Stimulated activated CD4-positive, alpha-beta T cell treated with anti-CD3 and anti-CD28 coated beads, Interleukin-12 subunit alpha, Interleukin-12 subunit beta, amount 100 ng/mL, for 4 hours (primary cell): ENCODE data around the gene ACMSD.

Source experiments
- DNase-seq: peaks from one replicate; pipeline ENCODE4 v3.0.0-alpha.2; 2020

ACMSD gene

DNA sequence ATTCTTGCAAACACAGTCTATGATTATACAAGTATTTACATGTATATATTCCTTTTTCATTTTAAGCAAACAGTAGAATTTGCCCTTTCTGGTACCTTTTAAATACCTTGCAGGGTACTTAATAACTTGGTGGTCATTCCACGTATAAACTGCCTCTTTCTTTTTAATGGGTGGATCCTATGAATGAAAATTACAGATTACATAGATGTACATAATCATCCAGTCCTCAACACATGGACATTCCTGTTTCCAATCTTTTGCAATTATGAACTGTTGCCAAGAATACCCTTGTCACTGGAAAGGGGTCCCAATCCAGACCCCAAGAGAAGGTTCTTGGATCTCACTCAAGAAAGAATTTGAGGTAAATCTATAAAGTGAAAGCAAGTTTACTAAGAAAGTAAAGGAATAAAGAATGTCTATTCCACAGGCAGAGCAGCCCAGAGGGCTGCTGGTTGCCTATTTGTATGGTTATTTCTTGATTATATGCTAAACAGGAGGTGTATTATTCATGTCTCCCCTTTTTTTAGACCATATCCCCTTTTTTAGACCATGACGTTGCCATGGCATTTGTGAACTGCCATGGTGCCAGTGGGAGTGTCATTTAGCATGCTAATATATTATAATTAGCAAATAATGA, 72.5 kb downstream of the ACMSD start:
- DNase-seq = no peak

DNA sequence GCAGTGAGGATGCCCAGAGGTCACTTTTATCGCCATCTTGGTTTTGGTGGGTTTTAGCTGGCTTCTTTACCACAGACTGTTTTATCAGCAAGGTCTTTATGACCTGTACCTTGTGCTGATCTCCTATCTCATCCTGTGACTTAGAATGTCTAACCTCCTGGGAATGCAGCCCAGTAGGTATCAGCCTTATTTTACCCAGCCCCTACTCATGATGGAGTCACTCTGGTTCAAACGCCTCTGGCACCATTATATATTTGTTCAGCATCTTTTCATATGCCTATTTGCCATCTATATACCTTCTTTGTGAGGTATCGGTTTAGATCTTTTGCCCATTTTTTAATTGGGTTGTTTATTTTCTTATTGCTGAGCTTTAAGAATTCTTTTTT, 73.0 kb downstream of the ACMSD start:
- no peak for DNase-seq

DNA sequence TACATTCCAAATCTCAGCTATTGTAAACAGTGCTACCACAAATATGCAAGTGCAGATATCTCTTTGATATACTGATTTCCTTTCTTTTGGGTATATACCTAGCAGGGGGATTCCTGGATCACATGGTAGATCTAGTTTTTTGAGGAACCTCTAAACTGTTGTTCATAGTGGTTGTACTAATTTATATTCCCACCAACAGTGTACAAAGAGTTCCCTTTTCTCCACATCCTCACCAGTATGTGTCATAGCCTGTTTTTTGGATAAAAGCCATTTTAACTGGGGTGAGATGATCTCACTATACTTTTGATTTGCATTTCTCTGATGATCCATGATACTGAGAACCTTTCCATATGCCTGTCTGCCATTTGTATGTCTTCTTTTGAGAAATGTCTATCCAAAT, 73.9 kb downstream of the ACMSD start:
- no peak for DNase-seq

DNA sequence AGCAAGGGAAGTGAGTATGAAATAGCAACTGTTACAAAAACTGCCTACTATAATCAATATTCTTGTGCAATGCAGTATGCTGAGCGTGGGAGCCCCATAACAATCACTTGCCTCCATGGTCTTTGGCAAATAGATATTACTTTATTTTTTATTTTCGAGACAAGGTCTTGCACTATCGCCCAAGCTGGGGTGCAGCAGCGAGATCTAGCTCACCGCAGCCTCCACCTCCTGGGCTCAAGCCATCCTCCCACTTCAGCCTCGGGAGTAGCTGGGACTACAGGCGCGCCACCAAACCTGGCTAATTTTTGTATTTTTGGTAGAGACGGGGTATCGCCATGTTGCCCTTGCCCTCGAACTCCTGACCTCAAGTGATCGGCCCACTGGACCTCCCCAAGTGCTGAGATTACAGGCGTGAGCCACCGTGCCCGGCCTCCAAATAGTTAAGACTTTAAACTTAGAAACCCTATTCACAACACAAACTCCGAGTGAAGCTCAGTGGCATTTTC, 79.0 kb downstream of the ACMSD start:
- DNase-seq = peak; percentile 9

DNA sequence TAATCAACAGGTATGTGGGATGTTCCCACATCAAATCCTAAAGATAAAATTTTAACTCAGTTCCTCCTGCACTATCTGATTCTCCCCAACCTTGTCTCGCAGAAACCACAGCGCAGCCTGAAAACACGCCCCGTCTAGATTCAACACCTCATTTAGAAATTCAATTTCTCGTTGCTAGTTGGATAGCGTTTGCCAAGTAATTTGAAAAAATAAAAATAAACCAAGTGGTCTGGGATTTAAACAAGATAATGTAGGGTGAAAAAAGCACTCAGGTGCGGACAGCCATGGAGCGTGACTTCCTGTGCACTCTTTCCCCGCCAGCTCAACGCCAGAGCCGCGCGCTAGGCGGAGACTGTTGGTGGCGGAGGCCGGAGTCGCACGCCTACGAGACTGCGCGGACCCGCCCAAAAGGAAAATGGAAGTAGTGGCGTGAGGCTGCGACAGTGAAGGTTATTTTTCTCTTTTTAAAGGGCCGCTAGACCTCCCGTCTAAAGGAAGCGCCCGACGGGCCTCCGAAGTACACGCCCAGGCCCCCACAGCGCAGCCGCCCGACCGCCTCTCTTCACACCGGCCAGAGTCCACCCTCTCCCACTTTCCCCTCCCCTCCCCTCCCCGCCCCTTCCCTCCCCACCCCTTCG, 79.6 kb downstream of the ACMSD start:
- no peak for DNase-seq

DNA sequence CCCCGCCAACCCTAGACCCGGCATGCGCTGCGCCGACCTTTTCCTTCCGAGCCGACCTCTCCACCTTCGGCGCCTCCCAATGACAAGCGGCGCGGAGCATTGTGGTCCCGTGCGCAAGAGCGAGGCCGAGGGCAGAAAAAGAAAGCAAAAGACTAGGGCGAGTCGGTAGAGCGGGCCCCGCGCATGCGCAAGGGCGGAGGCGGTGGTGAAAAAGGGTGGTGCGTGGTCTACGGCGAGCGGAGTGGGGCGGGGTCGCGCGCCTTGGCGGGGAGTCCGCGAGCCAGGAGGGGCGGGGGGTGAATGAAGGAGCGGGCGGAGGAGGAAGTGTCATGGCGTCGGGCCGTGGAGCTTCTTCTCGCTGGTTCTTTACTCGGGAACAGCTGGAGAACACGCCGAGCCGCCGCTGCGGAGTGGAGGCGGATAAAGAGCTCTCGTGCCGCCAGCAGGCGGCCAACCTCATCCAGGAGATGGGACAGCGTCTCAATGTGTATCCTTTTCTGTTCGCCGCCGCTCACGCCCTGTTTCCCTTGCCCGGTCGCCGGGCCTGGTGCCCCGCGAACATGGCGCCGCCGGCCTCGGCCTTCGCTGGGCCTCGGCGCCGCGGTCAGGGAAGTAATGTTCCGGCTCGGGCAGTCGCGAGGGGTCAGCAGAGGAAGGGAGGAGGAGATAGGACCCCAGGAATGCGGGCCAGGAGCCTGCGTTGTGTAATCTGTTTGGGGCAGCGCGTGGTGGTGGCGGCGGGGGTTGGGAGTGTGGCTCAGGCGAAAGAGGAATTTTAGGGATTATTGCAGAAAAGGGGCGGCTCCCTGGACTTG, 80.3 kb downstream of the ACMSD start, which contains the start of gene CCNT2:
CCNT2 (plus strand) TSS at position 297 of the 815 bp plus-strand sequence; CDS start at position 330, 33 bp downstream.
- DNase-seq = peak; percentile 99

DNA sequence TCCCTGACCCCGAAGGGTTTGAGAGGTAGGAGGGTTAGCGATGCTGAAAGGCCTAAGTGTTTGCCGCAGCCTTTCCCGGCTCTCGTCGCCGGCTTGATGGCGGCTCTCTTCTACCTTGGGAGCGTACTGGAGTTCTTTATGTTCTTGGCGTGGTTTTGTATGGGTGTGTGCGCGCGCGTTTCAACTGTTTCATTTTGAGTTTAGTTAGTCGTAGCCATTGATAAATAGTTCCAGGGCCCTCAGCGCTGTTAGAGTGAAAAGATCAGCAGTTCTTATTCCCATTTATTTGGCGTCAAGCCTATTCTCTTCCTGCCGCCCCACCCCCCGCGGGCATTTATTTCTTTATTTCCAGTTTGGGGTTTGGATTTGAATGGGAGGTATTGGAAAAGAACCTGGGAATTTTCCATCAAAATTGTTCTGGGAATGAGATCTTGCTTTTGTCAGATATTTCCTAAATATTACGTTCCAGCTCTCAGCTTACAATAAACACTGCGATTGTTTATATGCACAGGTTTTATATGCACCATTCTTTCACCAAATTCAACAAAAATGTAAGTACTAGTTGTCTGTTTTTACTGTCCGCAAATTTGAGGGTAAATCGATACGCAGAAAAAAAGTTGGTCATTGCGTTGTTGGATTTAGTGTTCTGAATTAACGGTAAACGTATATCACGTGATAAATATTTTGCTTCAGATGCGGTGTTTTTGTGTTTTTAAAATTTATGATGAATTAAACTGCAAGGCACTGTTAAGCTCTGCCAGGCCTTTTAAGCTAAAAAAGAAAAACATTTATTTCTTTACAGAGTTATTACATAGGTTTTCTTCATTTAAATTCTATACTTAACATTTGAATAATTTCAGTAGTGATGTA, 81.2 kb downstream of the ACMSD start:
- DNase-seq = peak; percentile 48

DNA sequence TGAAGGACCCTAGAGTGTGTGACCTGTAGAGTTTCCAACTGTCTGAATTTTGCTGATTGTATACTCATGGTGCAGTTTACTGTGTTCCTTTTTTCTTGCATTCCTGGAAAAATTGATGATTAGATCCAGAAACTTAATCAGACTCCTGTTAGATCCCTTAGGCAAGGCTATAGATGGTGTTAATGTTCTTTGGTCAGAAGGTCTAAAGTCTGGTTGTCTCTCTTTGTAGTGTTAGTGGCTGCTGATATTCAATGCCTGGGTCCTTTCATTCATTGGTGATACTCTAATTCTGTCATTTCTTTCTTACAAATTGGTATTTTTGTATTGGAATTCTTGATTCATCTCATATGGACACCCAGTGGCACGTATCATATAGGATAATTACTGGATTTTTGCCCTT, 86.5 kb downstream of the ACMSD start:
- DNase-seq = no peak

DNA sequence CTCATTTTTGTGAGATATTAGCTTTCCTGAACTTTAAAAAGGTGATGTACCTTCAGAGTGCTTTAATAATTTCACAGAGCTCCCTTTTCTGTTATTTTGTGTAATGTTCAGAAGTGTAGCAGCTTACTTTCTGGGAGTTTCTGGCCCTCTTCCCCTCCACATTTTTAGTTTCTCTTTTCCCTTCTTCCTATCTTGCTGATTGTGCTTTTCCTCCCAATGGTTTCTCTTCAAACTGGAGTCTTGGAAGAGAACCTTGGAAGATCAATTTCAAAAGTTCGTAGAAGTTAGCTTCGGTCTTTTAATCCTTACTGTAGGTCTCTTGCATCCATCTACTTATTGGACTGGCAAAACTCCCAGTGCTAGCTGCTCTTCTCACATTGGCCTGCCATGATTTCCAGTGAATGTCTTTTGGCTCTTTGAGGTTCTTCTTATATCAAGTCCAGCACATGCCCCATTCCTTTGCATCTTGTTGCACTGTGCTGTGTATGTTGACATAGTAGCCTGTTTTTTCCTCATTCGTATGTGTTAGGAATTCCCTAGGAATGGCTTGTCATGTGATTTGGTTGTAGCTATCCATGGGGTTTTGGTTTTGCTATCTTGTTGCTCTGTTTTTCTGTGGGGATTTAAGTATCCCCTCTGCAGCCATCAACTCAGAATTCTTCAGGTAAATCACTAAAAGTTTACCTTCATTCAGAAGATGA, 88.0 kb downstream of the ACMSD start:
- DNase-seq = no peak

DNA sequence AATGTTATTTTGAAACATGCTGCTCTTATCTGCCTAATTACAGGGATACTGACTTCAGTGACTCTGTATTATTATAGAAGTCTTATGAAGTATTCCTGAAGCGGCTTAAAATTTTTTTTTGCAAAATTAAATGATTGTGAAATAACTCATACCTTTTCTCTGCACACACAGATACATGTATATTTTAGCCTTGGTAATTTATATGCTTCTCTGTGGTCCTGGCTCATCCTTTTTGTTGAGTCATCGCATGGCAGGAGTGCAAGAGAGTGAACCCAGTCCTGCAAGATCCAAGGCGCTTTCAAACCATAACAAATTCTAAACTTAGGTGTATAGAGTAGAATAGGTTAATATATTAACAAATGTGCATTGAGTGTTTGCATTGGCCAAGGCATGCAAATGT, 88.8 kb downstream of the ACMSD start:
- no peak for DNase-seq

DNA sequence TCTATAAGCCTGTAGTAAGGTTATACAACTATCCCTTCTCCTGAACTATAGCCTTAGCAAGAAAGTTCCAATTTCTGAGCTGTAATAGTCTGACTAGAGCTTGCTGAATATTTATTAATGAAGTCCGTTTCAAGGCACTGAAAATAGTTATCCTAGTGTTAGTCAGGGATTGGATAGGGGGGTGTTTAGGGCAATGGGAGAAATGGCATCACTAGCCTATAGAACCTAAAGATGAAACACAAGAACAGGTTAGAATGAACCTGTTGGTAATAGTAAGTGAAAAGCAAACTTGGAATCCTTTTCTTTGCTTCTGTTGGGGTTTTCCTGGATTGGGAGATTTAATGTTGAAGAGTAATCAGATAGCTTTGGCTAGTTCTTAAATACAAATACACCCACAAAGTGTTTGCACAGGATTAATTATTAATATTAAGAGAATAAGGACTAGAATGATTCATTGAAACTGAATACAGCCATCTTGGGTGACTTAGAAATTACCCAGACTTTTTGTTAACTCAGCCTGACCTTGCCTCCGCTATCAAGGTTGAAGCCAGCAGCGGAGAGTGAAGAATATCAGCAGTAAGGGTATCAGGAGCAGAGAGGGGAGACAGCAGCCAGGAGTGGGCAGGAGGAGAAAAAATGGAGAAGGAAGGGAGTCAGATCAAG, 94.6 kb downstream of the ACMSD start:
- no peak for DNase-seq

DNA sequence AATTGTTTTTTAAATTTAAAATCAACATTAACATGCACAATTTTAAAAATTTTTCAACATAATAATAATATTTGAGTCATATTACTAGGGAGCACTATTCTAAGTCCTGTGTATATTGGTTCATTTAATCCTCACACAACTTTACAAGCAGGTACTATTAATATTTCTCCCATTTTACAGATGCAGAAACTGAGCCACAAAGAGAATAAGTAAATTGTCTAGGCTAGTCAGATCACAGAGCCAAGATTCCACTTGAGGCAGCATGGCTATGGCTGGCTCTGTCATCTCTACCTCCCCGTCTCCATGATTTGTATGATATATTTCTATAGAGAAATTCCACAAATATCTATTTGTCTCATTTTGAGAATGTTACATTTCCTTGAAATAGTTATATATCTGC, 95.3 kb downstream of the ACMSD start:
- no peak for DNase-seq

DNA sequence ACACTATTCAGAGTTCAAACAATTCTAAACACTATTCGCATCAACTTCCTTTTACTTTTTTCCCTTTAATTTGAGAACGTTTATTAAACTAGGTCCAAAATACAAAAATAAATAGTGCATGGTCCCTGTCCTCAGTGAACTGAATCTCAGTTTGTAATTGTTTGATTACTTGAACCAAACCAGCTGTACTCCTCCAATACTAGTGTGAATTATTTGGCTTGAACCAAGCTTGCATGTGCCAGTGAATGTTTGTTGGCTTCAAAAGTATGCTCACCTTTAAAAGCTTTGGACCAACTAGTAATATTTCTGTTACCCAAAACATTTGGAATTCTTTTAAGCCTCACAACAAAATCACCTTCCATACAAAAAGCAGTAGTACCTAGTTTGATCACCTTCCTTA, 95.7 kb downstream of the ACMSD start:
- DNase-seq = no peak

DNA sequence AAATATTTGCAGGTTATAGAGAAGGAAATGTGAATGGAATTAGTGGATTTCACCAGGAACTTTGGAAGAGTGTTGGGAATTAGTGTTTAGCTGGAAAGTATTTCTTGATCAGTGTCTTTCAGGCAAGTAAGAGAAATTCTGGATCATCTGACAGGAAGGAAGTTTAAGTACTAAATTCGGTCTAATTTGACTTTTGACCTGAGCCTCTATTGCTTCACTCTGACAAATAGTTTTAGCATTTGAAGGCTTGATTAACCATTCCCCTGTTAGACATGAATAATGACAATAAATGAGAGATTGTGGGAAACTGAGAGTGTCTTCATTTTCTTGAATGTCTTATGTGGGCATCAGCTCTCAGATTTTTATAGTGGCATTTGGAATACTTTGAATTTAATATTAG, 96.2 kb downstream of the ACMSD start:
- DNase-seq = no peak

DNA sequence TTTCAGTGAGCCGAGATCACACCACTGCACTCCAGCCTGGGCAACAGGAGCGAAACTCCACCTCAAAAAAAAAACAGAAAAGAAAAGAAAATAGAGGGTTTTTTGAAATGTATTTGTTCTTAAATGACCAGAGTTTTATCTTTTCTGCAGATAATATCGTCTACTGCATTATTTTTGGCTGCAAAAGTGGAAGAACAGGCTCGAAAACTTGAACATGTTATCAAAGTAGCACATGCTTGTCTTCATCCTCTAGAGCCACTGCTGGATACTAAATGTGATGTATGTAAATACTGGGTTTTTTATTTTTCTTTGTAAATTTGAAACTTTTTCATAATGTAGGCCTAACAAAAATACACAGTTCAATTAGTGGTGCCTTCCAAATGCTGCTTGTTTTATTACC, 98.3 kb downstream of the ACMSD start:
- DNase-seq = no peak

DNA sequence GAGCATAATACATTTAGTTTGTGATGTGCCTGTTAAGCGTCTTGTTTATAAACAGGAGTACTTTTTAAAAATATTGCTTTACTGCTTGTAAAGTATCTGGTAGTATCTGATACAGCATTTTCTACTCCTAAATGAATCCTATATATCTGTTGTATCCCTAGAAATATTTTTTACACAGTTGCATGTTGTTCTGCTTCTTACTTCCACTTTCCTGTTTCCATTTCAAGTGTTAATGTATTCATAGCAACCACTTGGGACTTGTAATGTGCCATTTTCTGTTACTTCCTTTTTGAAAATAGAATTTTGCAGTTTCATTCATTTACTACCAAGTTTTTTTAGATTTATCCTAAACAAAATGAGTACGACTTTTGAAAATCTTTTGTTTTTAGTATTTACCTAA, 105.1 kb downstream of the ACMSD start:
- DNase-seq = no peak

DNA sequence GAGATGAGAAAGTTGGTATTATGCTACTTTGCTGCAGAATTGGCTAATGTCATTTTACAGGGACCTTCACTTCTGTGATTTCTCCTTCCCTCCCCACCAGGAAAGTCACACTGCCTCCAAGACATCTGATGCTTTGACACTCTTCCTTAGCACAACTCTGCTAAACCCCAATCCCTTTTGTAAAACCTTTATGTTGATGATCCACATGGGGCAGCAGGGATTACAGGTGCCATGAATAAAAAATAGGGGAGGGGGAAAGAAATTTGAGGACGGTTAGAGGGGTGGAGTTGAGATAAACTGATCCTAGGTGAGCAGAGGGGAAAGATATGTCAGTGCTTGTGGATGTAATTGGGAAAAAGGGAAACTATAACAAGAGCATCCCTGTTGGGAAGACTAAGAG, 106.6 kb downstream of the ACMSD start:
- DNase-seq = no peak

DNA sequence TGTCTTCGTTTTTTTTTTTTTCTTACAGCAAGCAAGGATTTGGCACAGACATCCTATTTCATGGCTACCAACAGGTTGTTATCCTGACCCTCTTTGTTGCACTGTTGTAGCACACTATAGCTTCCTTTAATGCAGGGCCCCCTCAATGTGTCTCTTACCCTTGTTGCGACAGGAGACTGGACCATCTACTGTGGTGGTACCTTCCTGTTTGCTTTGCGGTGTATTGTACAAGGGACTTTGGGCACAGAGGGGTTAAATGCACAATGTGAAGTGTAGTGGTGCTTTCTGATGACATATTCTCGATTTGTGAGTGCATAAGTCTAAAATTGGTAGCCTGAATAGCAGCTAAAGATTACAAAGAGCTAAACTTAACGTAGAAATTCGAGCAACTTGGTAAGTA, 107.7 kb downstream of the ACMSD start:
- DNase-seq = no peak

DNA sequence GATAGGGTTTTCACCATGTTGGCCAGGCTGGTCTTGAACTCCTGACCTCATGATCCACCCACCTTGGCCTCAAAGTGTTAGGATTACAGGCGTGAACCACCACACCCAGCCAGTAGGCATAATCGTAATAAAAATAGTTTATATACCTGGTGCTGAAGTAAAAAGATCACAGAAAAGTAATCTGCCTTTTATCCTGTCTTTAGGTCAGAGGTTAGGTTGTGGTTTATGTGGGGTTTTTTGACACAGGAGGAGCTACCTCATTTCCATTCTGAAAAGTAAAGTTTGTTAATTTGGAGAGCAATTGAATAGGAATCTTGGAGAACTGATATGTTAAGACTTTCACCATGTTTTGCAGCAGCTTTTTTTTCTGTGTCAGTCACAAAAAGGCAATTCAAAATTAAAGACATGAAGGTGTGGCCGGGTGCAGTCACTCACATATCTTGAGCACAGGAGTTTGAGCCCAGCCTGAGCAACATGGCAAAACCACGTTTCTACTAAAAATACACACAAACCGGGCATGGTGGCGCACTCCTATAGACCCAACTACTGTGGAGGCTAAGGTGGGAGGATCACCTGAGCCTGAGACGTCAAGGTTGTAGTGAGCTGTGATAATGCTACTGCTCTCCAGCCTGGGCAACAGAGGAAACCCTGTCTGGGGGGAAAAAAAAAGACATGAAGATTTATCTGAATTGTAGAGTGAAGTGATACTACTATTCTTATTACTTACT, 111.7 kb downstream of the ACMSD start:
- no peak for DNase-seq

DNA sequence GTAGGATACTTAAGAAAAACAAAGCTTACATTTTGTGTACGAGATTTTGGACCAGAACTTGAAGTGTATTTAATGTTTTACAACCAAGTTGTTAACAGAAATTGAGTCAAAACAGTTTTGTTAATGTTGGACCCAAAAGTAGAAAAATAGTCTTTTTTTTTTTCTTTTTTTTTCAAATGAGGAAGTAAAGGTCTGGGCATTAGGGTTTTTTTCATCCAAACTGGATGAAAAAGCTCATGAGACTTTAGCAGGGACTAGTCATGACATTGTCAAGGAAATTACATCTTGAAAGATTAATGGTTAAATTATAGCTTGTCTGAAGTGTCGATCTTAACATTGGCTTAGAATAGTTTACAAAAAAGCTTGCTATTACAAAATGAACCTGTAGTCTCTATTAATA, 112.5 kb downstream of the ACMSD start:
- DNase-seq = no peak
